ENCODE measurements around the gene SLC12A2. TPM values are rescaled to one million over a fixed set of nuclear protein-coding genes. Genes with fewer than 3 reads are reported as not detected.

Gene SLC12A2
- total RNA-seq, 1 experiment from 2014 or later: 36.9 TPM

- CTCF ChIA-PET: no interaction called here
- Histone ChIP-seq H3K9me3 (ENCODE audit: control insufficient read depth, insufficient read depth, low read depth, low read length) (no peaks in the 10 kb centered on the region), H3K27ac (ENCODE audit: low read length) (no peak overlapping the region), H3K36me3 (ENCODE audit: control insufficient read depth, insufficient read depth, low read length) (no peaks in the 10 kb centered on the region), H3K27me3 (ENCODE audit: control insufficient read depth, insufficient read depth, low read length) (no peaks in the 10 kb centered on the region), H3K4me3 (ENCODE audit: low read depth in 2 of 2, low read length in 2 of 2) (no peak overlapping the region), H3K4me1 (ENCODE audit: control insufficient read depth, insufficient read depth, low read length) (no peaks in the 10 kb centered on the region)
- POLR2A ChIA-PET: no interaction called here
- intact Hi-C loops (cut with micrococcal nuclease; ENCODE audit: unreplicated experiment): no loop called here
- no peak for TF ChIP-seq CTCF (IDR thresholded peaks at IDR 0.05)
- no peak for TF ChIP-seq TCF7L2 (IDR thresholded peaks at IDR 0.05; ENCODE audit: low read depth, low read length)
- TF ChIP-seq SIN3A (IDR thresholded peaks at IDR 0.05; ENCODE audit: borderline replicate concordance, insufficient read depth, low read depth, low read length): no peak
- TF ChIP-seq, protein P1, sequence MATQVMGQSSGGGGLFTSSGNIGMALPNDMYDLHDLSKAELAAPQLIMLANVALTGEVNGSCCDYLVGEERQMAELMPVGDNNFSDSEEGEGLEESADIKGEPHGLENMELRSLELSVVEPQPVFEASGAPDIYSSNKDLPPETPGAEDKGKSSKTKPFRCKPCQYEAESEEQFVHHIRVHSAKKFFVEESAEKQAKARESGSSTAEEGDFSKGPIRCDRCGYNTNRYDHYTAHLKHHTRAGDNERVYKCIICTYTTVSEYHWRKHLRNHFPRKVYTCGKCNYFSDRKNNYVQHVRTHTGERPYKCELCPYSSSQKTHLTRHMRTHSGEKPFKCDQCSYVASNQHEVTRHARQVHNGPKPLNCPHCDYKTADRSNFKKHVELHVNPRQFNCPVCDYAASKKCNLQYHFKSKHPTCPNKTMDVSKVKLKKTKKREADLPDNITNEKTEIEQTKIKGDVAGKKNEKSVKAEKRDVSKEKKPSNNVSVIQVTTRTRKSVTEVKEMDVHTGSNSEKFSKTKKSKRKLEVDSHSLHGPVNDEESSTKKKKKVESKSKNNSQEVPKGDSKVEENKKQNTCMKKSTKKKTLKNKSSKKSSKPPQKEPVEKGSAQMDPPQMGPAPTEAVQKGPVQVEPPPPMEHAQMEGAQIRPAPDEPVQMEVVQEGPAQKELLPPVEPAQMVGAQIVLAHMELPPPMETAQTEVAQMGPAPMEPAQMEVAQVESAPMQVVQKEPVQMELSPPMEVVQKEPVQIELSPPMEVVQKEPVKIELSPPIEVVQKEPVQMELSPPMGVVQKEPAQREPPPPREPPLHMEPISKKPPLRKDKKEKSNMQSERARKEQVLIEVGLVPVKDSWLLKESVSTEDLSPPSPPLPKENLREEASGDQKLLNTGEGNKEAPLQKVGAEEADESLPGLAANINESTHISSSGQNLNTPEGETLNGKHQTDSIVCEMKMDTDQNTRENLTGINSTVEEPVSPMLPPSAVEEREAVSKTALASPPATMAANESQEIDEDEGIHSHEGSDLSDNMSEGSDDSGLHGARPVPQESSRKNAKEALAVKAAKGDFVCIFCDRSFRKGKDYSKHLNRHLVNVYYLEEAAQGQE (IDR thresholded peaks at IDR 0.05; ENCODE audit: insufficient read depth in 1 of 2, low read depth in 2 of 2, low read length in 1 of 2): no peak
- no peak for TF ChIP-seq POLR2AphosphoS5 (IDR thresholded peaks at IDR 0.05; ENCODE audit: low read depth, low read length)
- DNase-seq (ENCODE audit: low read depth, low spot score) (no peak), ATAC-seq (no peak)
- in situ Hi-C loops (cut with HindIII; ENCODE audit: low pct_unique_long_range_greater_than_20kb, low sequenced_read_pairs): no loop called here
- no TSS peak for BruUV-seq (replicated peaks)
Observed at GRCh38 chr5:128237000-128237399, 153.4 kb downstream of the SLC12A2 start.

GRCh38 chr5:128237546-128237945, 154.0 kb downstream of the SLC12A2 start:
- TF ChIP-seq, protein P1 (IDR thresholded peaks at IDR 0.05; ENCODE audit: insufficient read depth in 1 of 2, low read depth in 2 of 2, low read length in 1 of 2): no peak
- TF ChIP-seq POLR2AphosphoS5 (IDR thresholded peaks at IDR 0.05; ENCODE audit: low read depth, low read length) (no peak), TCF7L2 (IDR thresholded peaks at IDR 0.05; ENCODE audit: low read depth, low read length) (no peak), SIN3A (IDR thresholded peaks at IDR 0.05; ENCODE audit: borderline replicate concordance, insufficient read depth, low read depth, low read length) (no peak), CTCF (IDR thresholded peaks at IDR 0.05) (no peak)
- no TSS peak for BruUV-seq (replicated peaks)
- CTCF ChIA-PET: no interaction called here
- Histone ChIP-seq H3K4me3 (ENCODE audit: low read depth in 2 of 2, low read length in 2 of 2) (no peak overlapping the region), H3K4me1 (ENCODE audit: control insufficient read depth, insufficient read depth, low read length) (no peaks in the 10 kb centered on the region), H3K27ac (ENCODE audit: low read length) (no peak overlapping the region), H3K9me3 (ENCODE audit: control insufficient read depth, insufficient read depth, low read depth, low read length) (no peaks in the 10 kb centered on the region), H3K36me3 (ENCODE audit: control insufficient read depth, insufficient read depth, low read length) (no peaks in the 10 kb centered on the region), H3K27me3 (ENCODE audit: control insufficient read depth, insufficient read depth, low read length) (no peaks in the 10 kb centered on the region)
- ATAC-seq (no peak), DNase-seq (ENCODE audit: low read depth, low spot score) (no peak)
- POLR2A ChIA-PET: no interaction called here
- intact Hi-C loops (cut with micrococcal nuclease; ENCODE audit: unreplicated experiment): no loop called here
- in situ Hi-C loops (cut with HindIII; ENCODE audit: low pct_unique_long_range_greater_than_20kb, low sequenced_read_pairs): no loop called here

Data from Panc1 (cell line).